HCT116 (cell line): ENCODE results near the gene KRTAP17-1. TPM values are rescaled to one million over a fixed set of nuclear protein-coding genes. Genes with fewer than 3 reads are reported as not detected.

ENCODE experiments used
- ATAC-seq: fragments of 200-7000 bp; cut with Tn5 transposase; 2 replicates; pipeline ENCODE4 v1.9.1; 2020; ENCODE audit warnings: mild to moderate bottlenecking, moderate library complexity
- BruUV-seq: library from RNA; stranded (reverse); fragments of 400-500 nt; replicated peaks from 2 replicates; lab custom pipeline; 2021; lab: Mats Ljungman, UMichigan
- CTCF ChIA-PET: fragments of 300-600 bp; sonication (Branson Sonifier 250); formaldehyde crosslinking; loops from one replicate; lab custom pipeline; 2021; ENCODE audit warnings: antibody characterized with exemption; lab: Charles Lee
- POLR2A ChIA-PET: fragments of 300-600, 350-600 bp; sonication (Branson Sonifier 250); formaldehyde crosslinking; loops from one replicate; lab custom pipeline; 2021; ENCODE audit warnings: antibody characterized with exemption; lab: Charles Lee
- RAD21 ChIA-PET, 2 experiments: fragments of 300-600 bp; sonication (Branson Sonifier 250); formaldehyde crosslinking; loops; one replicate each; lab custom pipeline; 2023; ENCODE audit warnings: low total read pairs in 2 of 2; ENCODE audit not compliant: uncharacterized antibody in 2 of 2, unreplicated experiment in 2 of 2, low non-redundant PET in 1 of 2; lab: Charles Lee
- DNase-seq: peaks from one replicate; pipeline ENCODE4 v3.0.0-alpha.2; 2010; ENCODE audit warnings: low read depth, low spot score
- H2AFZ ChIP-seq: fragments of 200-600 bp; shearing (Covaris generic), sonication (generic); 2 replicates; pipeline ENCODE4 v1.6.1; 2017; ENCODE audit warnings: low read depth, mixed run types, mixed read lengths, antibody characterized with exemption, low read length; ENCODE audit not compliant: poor library complexity, severe bottlenecking
- H3K27ac ChIP-seq: 2 replicates; pipeline ENCODE4 v1.5.1; 2012; ENCODE audit warnings: low read depth, low read length
- H3K27me3 ChIP-seq: fragments of 200-600 bp; sonication (generic); 2 replicates; pipeline ENCODE4 v1.6.1; 2016; ENCODE audit warnings: mixed run types, low read length, mixed read lengths; ENCODE audit not compliant: insufficient read depth
- H3K36me3 ChIP-seq, 2 experiments: fragments of 200-500 bp in 1 of 2; fragments of 200-600 bp in 1 of 2; sonication (Bioruptor generic) in 1 of 2; sonication (generic) in 1 of 2; 2 replicates each; pipeline versions ENCODE4 v1.5.1 to v1.6.1; 2014 to 2016; ENCODE audit warnings: low read length in 2 of 2, inconsistent platforms in 1 of 2, mixed read lengths in 1 of 2, mixed run types in 1 of 2; ENCODE audit not compliant: insufficient read depth in 2 of 2, control insufficient read depth in 1 of 2
- H3K4me1 ChIP-seq, 2 experiments: fragments of 200-600 bp in 1 of 2; sonication (generic) in 1 of 2; 2 replicates each; pipeline versions ENCODE4 v1.5.1 to v1.6.1; 2012 to 2017; ENCODE audit warnings: low read length in 2 of 2, inconsistent platforms in 1 of 2, mild to moderate bottlenecking in 1 of 2, mixed read lengths in 1 of 2, mixed run types in 1 of 2, moderate library complexity in 1 of 2; ENCODE audit not compliant: insufficient read depth in 2 of 2, control insufficient read depth in 1 of 2
- H3K4me2 ChIP-seq: fragments of 200-600 bp; sonication (generic); 2 replicates; pipeline ENCODE4 v1.6.1; 2017; ENCODE audit warnings: mixed run types, low read length, mixed read lengths
- H3K4me3 ChIP-seq, 2 experiments: fragments of 200-600 bp in 1 of 2; sonication (generic) in 1 of 2; replicated peaks in 1 of 2; 2 replicates each; pipeline ENCODE4 v1.5.1; 2011 to 2016; ENCODE audit warnings: low read length in 2 of 2, control low read depth in 1 of 2, low read depth in 1 of 2, mild to moderate bottlenecking in 1 of 2, mixed read lengths in 1 of 2, mixed run types in 1 of 2
- H3K79me2 ChIP-seq: fragments of 200-600 bp; sonication (generic); 2 replicates; pipeline ENCODE4 v1.6.1; 2017; ENCODE audit warnings: mild to moderate bottlenecking, mixed run types, low read length, moderate library complexity, mixed read lengths; ENCODE audit not compliant: insufficient read depth
- H3K9ac ChIP-seq: fragments of 200-600 bp; sonication (generic); 2 replicates; pipeline ENCODE4 v1.6.1; 2016; ENCODE audit warnings: low read length, mixed read lengths
- H3K9me2 ChIP-seq: fragments of 200-600 bp; sonication (generic), shearing (Covaris generic); 2 replicates; pipeline ENCODE4 v1.6.1; 2017; ENCODE audit warnings: mixed run types, mild to moderate bottlenecking, moderate library complexity; ENCODE audit not compliant: insufficient read depth
- H3K9me3 ChIP-seq, 2 experiments: fragments of 200-500 bp in 1 of 2; fragments of 200-600 bp in 1 of 2; sonication (Bioruptor generic) in 1 of 2; sonication (generic) in 1 of 2; 2 replicates each; pipeline ENCODE4 v1.6.1; 2014 to 2017; ENCODE audit warnings: low read length in 2 of 2, mixed read lengths in 2 of 2, inconsistent platforms in 1 of 2, low read depth in 1 of 2, mild to moderate bottlenecking in 1 of 2, mixed run types in 1 of 2, moderate library complexity in 1 of 2; ENCODE audit not compliant: control insufficient read depth in 1 of 2, insufficient read depth in 1 of 2
- H4K20me1 ChIP-seq: fragments of 200-600 bp; sonication (generic), shearing (Covaris generic); 2 replicates; pipeline ENCODE4 v1.6.1; 2017; ENCODE audit warnings: mixed run types, mild to moderate bottlenecking, moderate library complexity; ENCODE audit not compliant: insufficient read depth
- ATF3 ChIP-seq: IDR thresholded peaks from 2 replicates; pipeline ENCODE4 v1.6.1; 2012
- CBX3 ChIP-seq: IDR thresholded peaks from 2 replicates; pipeline ENCODE4 v1.6.1; 2012; ENCODE audit warnings: low read depth
- CTCF ChIP-seq, 3 experiments: fragments of 200-600 bp in 1 of 3; sonication (generic) in 1 of 3; IDR thresholded peaks in 2 of 3; conservative IDR thresholded peaks in 1 of 3; 2 replicates each; pipeline ENCODE4 v1.5.1; 2012 to 2017; ENCODE audit warnings: low read depth in 2 of 3, low read length in 2 of 3, antibody characterized with exemption in 1 of 3, borderline replicate concordance in 1 of 3, control low read depth in 1 of 3, mild to moderate bottlenecking in 1 of 3, mixed read lengths in 1 of 3, mixed run types in 1 of 3, moderate library complexity in 1 of 3; ENCODE audit not compliant: insufficient read depth in 1 of 3
- EZH2 ChIP-seq: fragments of 200-600 bp; sonication (generic); IDR thresholded peaks from 2 replicates; pipeline ENCODE4 v1.6.1; 2017; ENCODE audit warnings: antibody characterized with exemption, mixed run types
- MAX ChIP-seq: IDR thresholded peaks from 2 replicates; pipeline ENCODE4 v1.6.1; 2012
- REST ChIP-seq: IDR thresholded peaks from 2 replicates; pipeline ENCODE4 v1.6.1; 2012; ENCODE audit warnings: low read depth
- TCF7L2 ChIP-seq: IDR thresholded peaks from 2 replicates; pipeline ENCODE4 v1.7.0; 2011; ENCODE audit warnings: borderline replicate concordance, inconsistent platforms; ENCODE audit not compliant: insufficient read depth, insufficient read length; ENCODE audit errors: extremely low read depth
- ZBTB33 ChIP-seq: IDR thresholded peaks from 2 replicates; pipeline ENCODE4 v1.6.1; 2011; ENCODE audit warnings: mild to moderate bottlenecking, low read length, moderate library complexity; ENCODE audit not compliant: insufficient replicate concordance; ENCODE audit errors: extremely low read depth
- ZNF274 ChIP-seq: fragments of 200-500 bp; sonication (Bioruptor generic); IDR thresholded peaks from 2 replicates; pipeline ENCODE4 v1.6.1; 2014; ENCODE audit warnings: mild to moderate bottlenecking, low read depth, low read length, inconsistent platforms
- intact Hi-C: fragments of 100-400 bp; cut with micrococcal nuclease; formaldehyde crosslinking; loops from 2 replicates; pipeline ENCODE4 v1.10.0; 2022
- total RNA-seq: library from RNA; stranded (reverse); gene quantifications from one replicate; pipeline ENCODE4 v1.2.1, GENCODE V29; 2021; ENCODE audit not compliant: unreplicated experiment

The KRTAP17-1 gene
- total RNA-seq, 1 experiment from 2014 or later, result not detected

GRCh38 chr17:41352597-41353366 is 37.3 kb upstream of the KRTAP17-1 start:
- H2AFZ ChIP-seq, result no peak overlapping the region
- H4K20me1 ChIP-seq, result no peaks in the 10 kb centered on the region
- TF ChIP-seq MAX (no peak), REST (peak; percentile 67)
- H3K4me2 ChIP-seq, result no peak overlapping the region
- no peak overlapping the region for H3K9ac ChIP-seq
- ChIA-PET POLR2A (no interaction called here), CTCF (no interaction called here), RAD21 (no interaction called here)
- DNase-seq (no peak), ATAC-seq (no peak)
- BruUV-seq, result no TSS peak
- intact Hi-C loops, result no loop called here
- no peaks in the 10 kb centered on the region for H3K9me2 ChIP-seq
- H3K9me3 ChIP-seq, result peaks cover 0 to 6% of the 10 kb centered on the region in 2 experiments; a peak in 1 of 4 replicates
- no peaks in the 10 kb centered on the region for H3K79me2 ChIP-seq
- H3K4me3 ChIP-seq, result no peak overlapping the region
- H3K36me3 ChIP-seq, result no peaks in the 10 kb centered on the region
- no peak overlapping the region for H3K27ac ChIP-seq
- H3K27me3 ChIP-seq, result no peaks in the 10 kb centered on the region
- H3K4me1 ChIP-seq, result no peaks in the 10 kb centered on the region

- Histone ChIP-seq H3K4me2 (no peak overlapping the region), H3K79me2 (no peaks in the 10 kb centered on the region), H4K20me1 (no peaks in the 10 kb centered on the region), H3K36me3 (no peaks in the 10 kb centered on the region), H3K9me2 (no peaks in the 10 kb centered on the region), H3K27me3 (no peaks in the 10 kb centered on the region), H3K4me3 (no peak overlapping the region), H3K9ac (no peak overlapping the region), H3K4me1 (no peaks in the 10 kb centered on the region), H3K27ac (no peak overlapping the region), H2AFZ (no peak overlapping the region), H3K9me3 (peaks cover 0 to under 1% of the 10 kb centered on the region in 2 experiments; a peak in 1 of 4 replicates)
- ChIA-PET CTCF (no interaction called here), RAD21 (no interaction called here), POLR2A (no interaction called here)
- ATAC-seq (no peak), DNase-seq (no peak)
- intact Hi-C loops, result no loop called here
- no TSS peak for BruUV-seq
- TF ChIP-seq ZBTB33, result no peak
- TF ChIP-seq TCF7L2, result no peak
- no peak for TF ChIP-seq ZNF274
- no peak for TF ChIP-seq EZH2
- no peak for TF ChIP-seq CTCF (IDR thresholded peaks at IDR 0.05 in 2 of 3, conservative IDR thresholded peaks at IDR 0.05 in 1 of 3; ENCODE audit: borderline replicate concordance in 1 of 3, insufficient read depth in 1 of 3, low read depth in 2 of 3, low read length in 2 of 3)
- TF ChIP-seq ATF3, result no peak
- no peak for TF ChIP-seq CBX3
Observed at GRCh38 chr17:41351177-41351576, 35.7 kb upstream of the KRTAP17-1 start.
